Fibroblast of skin of back (primary cell): Measurements from ENCODE around the gene TOR1AIP2.
"Not testable (repeated sequence)": the region's sequence is repeated elsewhere in the genome, so short reads cannot be mapped to it uniquely, and the experiment has no call there.

Source experiments
- DNase-seq: peaks from one replicate; pipeline ENCODE4 v3.0.0-alpha.2; 2013

The TOR1AIP2 gene

DNA sequence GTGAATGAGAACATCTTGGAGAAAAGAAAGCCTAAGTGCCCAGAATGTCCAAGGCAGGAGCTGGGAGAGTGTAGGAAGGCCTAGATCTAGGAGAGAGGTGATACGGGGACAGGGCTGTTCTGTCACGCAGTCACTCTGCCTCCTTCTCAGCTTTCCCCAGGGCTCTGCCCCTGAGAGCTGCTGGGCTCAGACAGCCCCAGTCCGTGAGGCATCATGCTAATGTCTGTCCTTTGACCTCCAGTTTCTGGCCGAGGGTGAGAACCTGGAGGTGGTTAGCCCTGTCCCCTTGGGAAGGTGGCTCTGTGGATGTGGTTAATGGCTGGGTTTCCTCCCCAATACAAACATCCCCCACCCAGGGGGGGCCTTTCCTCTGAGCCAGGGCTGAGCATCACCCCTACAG, 71.3 kb downstream of the TOR1AIP2 start:
- DNase-seq: no peak

DNA sequence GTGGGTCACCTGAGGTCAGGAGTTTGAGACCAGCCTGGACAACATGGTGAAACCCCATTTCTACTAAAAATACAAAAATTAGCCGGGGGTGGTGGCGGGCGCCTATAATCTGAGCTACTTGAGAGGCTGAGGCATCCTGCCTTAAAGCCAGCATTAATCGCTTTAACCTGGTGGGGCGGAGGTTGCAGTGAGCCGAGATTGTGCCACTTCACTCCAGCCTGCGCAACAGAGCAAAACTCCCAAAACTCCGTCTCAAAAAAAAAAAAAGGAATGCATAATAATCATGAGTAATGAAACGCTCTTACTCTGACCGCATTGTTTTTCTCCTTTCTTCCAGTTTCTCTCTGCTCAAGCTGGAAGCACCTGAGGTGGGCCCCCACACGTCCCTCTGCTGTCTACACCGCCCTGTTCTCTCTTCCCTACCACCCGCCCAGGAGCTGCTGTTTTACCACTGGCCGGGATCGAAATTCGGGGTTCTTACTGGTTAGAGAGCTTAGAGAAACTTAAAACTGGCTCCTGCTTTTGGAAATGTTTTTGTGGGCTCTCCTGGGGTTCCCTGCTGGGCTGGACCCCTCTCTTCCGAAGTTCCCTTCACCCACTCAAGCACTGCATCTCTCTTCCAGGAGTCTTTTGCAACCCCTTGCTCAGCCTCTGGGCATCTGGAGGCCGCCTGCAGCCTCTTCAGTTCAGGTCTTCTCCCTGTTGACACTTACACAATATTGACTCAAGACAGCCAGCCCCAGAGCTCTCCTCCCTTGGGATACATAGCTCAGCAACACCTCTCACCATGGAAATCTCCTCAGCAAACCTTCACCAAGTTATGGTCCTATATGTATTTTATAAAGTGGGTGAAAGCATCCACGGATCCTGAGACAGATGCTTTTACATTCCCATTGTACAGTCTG, 72.1 kb downstream of the TOR1AIP2 start:
- no peak for DNase-seq

DNA sequence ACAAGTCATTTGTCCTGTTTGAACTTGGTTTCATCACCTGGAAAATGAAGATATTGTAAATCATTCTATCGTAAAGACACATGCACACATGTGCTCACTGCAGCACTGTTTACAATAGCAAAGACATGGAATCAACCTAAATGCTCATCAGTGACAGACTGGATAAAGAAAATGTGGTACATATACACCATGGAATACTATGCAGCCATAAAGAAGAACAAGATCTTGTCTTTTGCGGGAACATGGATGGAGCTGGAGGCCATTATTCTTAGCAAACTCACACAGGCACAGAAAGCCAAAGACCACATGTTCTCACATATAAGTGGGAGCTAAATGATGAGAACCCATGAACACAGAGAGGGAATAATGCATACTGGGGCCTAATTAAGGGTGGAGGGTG, 73.2 kb downstream of the TOR1AIP2 start:
- DNase-seq: not testable (repeated sequence)

DNA sequence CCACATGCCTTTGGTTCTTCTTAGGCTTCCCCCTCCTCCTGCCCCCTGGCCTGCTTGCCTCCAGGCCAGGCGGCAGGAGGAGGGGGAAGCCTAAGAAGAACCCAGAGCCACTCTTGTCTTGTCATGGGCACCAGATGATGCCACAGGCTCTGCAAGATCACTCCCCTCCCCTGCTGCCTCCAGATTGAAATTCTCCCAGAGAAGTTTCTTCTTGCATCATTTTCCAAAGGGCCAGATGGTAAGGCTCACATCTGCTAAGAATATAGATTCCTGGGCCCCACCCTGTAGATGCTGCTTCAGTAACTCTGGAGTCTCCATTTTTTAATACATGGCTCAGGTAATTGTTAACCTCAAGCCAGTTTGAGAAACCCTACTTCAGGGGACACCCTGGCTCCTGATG, 73.7 kb downstream of the TOR1AIP2 start:
- DNase-seq: no peak

DNA sequence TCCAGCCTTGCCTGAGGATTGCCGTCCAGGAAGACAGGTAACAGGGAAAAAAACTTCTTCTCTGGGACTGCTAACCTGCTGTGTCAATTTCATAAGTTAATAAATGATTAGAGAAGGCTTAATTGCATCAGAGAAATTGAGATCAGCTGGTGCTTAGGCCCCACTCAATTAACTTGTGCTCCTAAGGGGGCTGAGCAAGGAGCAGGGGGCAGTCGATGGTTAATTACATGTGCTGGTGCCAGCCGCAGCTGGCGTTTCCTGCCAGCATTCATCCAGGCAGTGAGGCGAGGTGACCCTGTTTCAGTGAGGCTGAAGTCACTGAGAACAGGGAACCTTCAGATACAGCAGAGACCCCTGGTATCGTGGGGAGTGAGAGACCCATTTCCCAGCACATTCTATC, 74.5 kb downstream of the TOR1AIP2 start:
- DNase-seq: no peak

GRCh38 chr1:179800481-179800880, 77.1 kb downstream of the TOR1AIP2 start:
- no peak for DNase-seq

DNA sequence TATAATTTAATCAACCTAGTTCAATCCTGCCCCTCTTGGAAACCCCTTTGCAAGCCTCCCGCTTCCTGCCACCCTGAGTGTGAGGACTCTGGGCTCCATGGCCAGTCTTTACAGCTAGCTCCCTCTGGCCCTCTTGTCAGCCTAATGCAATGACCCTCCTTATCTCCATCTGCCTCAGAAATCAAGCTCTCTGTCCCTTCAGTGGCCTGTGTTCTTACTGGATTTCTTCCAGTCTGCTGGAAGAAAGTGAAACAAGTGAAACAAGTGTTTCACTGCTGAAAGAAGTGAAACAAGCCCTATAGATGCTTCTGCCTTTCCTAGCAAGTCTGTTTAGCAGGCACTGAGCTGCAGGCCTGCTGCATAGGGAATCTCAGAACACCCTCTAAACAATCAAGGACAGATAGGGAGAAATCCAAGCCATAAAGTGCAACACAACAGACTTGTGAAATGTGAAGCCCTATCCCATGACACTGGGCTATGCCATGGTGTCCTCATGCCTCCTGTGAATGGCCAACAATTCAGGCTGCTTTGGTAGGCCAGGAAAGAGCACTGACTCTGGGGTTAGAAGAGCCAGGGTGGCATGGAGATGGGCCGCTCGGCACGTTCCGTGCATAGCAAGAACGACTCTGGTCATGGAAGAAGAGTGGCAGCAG, 78.6 kb downstream of the TOR1AIP2 start:
- no peak for DNase-seq

- no peak for DNase-seq
Observed at GRCh38 chr1:179798213-179798863, 79.3 kb downstream of the TOR1AIP2 start.

DNA sequence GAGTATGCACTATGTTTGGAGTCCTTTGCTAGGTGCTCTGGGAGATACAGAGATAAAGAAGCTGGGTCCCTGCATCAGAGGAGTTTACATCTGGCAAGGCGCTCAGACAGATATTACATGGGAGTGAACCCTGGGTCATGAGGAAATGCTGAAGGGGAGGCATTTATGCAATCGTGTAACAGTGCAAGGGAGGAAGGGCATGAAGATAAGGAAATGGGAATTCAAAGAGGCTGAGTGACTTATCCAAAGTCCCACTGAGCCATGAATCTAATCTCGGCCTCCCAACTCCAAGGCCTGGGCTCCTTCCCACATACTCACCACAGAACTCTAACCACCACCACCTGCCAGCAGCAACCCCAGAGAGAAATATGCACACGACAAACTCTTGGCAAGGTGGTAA, 82.9 kb downstream of the TOR1AIP2 start:
- no peak for DNase-seq

- no peak for DNase-seq
Observed at GRCh38 chr1:179794146-179794545, 83.5 kb downstream of the TOR1AIP2 start.

GRCh38 chr1:179793281-179793680, 84.3 kb downstream of the TOR1AIP2 start:
- no peak for DNase-seq
